ENCODE data around the gene MIS18BP1. TPM values are rescaled to one million over a fixed set of nuclear protein-coding genes. Genes with fewer than 3 reads are reported as not detected.

Gene MIS18BP1
- total and polyA plus RNA-seq, 9 of the 15 experiments (the other 6 are each of a cell fraction or from before 2014, with no cell fraction given), result 5.0 to 29.1 (median 19.1) TPM

- no peak for TF ChIP-seq BRD4 (IDR thresholded peaks at IDR 0.05)
- TF ChIP-seq C11orf30 (IDR thresholded peaks at IDR 0.05; ENCODE audit: low read depth), result no peak
- TF ChIP-seq THRA (IDR thresholded peaks at IDR 0.05), result no peak
- no peak for TF ChIP-seq RBM17 (IDR thresholded peaks at IDR 0.05; ENCODE audit: borderline replicate concordance, low read depth, low read length)
- no peak for TF ChIP-seq NFRKB (IDR thresholded peaks at IDR 0.05; ENCODE audit: low read depth)
- no peak for TF ChIP-seq CBFB (CRISPR knock-in tag; IDR thresholded peaks at IDR 0.05)
- TF ChIP-seq NFIC (IDR thresholded peaks at IDR 0.05), result 0 out of 2 replicates have a peak, but pooled peaks have one; percentile 15
- TF ChIP-seq RNF219 (CRISPR knock-in tag; IDR thresholded peaks at IDR 0.05), result no peak
- no peak for TF ChIP-seq ZNF785 (CRISPR knock-in tag; IDR thresholded peaks at IDR 0.05)
- TF ChIP-seq ZNF75A (CRISPR knock-in tag; IDR thresholded peaks at IDR 0.05), result no peak
- peak in 1 of 2 experiments; percentile 88; a peak in 2 of 4 replicates for TF ChIP-seq RCOR1 (IDR thresholded peaks at IDR 0.05; ENCODE audit: borderline replicate concordance in 1 of 2, low read depth in 2 of 2, low read length in 2 of 2)
- TF ChIP-seq SPI1 (IDR thresholded peaks at IDR 0.05; ENCODE audit: borderline replicate concordance, low read depth, low read length), result peak; percentile 44; the same call in 1 of the 2 replicates
- TF ChIP-seq DMBX1 (CRISPR knock-in tag; IDR thresholded peaks at IDR 0.05; ENCODE audit: borderline replicate concordance), result no peak
- peak in 1 of 2 experiments; percentile 29; a peak in 1 of 4 replicates for TF ChIP-seq MLLT1 (IDR thresholded peaks at IDR 0.05)
- TF ChIP-seq ZNF384 (IDR thresholded peaks at IDR 0.05; ENCODE audit: low read depth, low read length), result peak; percentile 45; the same call in 1 of the 2 replicates
- TF ChIP-seq NR2F6 (CRISPR knock-in tag; IDR thresholded peaks at IDR 0.05), result no peak
- TF ChIP-seq POU5F1 (IDR thresholded peaks at IDR 0.05; ENCODE audit: borderline replicate concordance, low read depth, low read length, partially characterized antibody), result no peak
- no peak for TF ChIP-seq ZBTB12 (CRISPR knock-in tag; IDR thresholded peaks at IDR 0.05)
- no peak for TF ChIP-seq ZNF347 (CRISPR knock-in tag; IDR thresholded peaks at IDR 0.05; ENCODE audit: low read depth)
- no peak for TF ChIP-seq EP400 (IDR thresholded peaks at IDR 0.05)
These were observed 3.0 kb downstream of the MIS18BP1 start (continued) for GRCh38 chr14:45249856-45250575.

Data from K562 (cell line).